Heart left ventricle (tissue), 16 donors: ENCODE results near the gene CLIP1. TPM values are rescaled to one million over a fixed set of nuclear protein-coding genes. Genes with fewer than 3 reads are reported as not detected.

ENCODE experiments used
- ATAC-seq, 4 donors: fragments of 200-7000 bp; cut with Tn5 transposase; one replicate each; pipeline ENCODE4 v1.9.1; 2020 to 2022; ENCODE audit warnings: moderate library complexity in 4 of 4, mild to moderate bottlenecking in 3 of 4, moderate number of reproducible peaks in 1 of 4
- DNase-seq, 5 donors: peaks; one replicate each; pipeline ENCODE4 v3.0.0-alpha.2; 2020
- H3K27ac ChIP-seq, 12 donors: fragments of 200-600 bp; sonication (generic) in 4 of 12; one replicate each; pipeline versions ENCODE4 v1.5.0 to v1.8.0; 2016 to 2022; ENCODE audit warnings: mild to moderate bottlenecking in 2 of 12
- H3K27me3 ChIP-seq, 9 donors: fragments of 200-600 bp; sonication (generic) in 2 of 9; one replicate each; pipeline versions ENCODE4 v1.5.1 to v1.8.0; 2016 to 2022; ENCODE audit warnings: mild to moderate bottlenecking in 3 of 9
- H3K36me3 ChIP-seq, 9 donors: fragments of 200-600 bp; sonication (generic) in 2 of 9; one replicate each; pipeline versions ENCODE4 v1.5.0 to v1.8.0; 2018 to 2022; ENCODE audit warnings: mild to moderate bottlenecking in 2 of 9
- H3K4me1 ChIP-seq, 12 donors: fragments of 200-600 bp; sonication (generic) in 4 of 12; one replicate each; pipeline versions ENCODE4 v1.5.0 to v1.8.0; 2016 to 2022; ENCODE audit warnings: mild to moderate bottlenecking in 3 of 12
- H3K4me3 ChIP-seq, 12 donors: fragments of 200-600 bp; sonication (generic) in 4 of 12; one replicate each; pipeline versions ENCODE4 v1.5.0 to v1.8.0; 2017 to 2022; ENCODE audit warnings: mild to moderate bottlenecking in 9 of 12, moderate library complexity in 4 of 12
- H3K9me3 ChIP-seq, 12 donors: fragments of 200-600 bp; sonication (generic) in 4 of 12; one replicate each; pipeline versions ENCODE4 v1.5.0 to v1.8.0; 2016 to 2022; ENCODE audit warnings: mild to moderate bottlenecking in 1 of 12
- POLR2A ChIP-seq, 2 donors: fragments of 450-650 bp; IDR thresholded peaks; one replicate each; pipeline ENCODE4 v1.6.1; 2017; ENCODE audit warnings: antibody characterized with exemption in 2 of 2, mild to moderate bottlenecking in 2 of 2, moderate library complexity in 2 of 2
- WGBS, 4 donors: extraction: QIAGEN DNeasy Blood & Tissue Kit in 2 of 4; methylation state at CpG; one replicate each; pipeline versions ENCODE4 v1.1.5 to v1.1.7; 2013 to 2018; 5-methylcytosine and 5-hydroxymethylcytosine counted together
- intact Hi-C, 10 donors: fragments of 100-400 bp; cut with DNase I; formaldehyde crosslinking; loops; one replicate each; pipeline versions ENCODE4 v1.11.1 to v1.14.2; 2022
- polyA plus RNA-seq, 2 donors: library from polyadenylated mRNA; stranded (reverse); fragments of 200-250 nt; gene quantifications; one replicate each; pipeline ENCODE4 v1.2.3, GENCODE V29; 2013
- total RNA-seq, 9 donors: library from RNA; depleted of rRNA in 2 of 9; stranded (reverse); fragments of >200 nt in 2 of 9; fragmentation: NEBNext Ultra II Directional in 3 of 9; extraction: Animal tissue kit (Norgen Biotek cat#: 25700) in 3 of 9; gene quantifications; one replicate each; pipeline versions ENCODE4 v1.1.0 to v1.2.4, GENCODE V29; 2016 to 2023
- TF ChIP-seq, protein P1 (sequence below), 12 donors: fragments of 200-600 bp; sonication (generic) in 4 of 12; IDR thresholded peaks; one replicate each; pipeline versions ENCODE4 v1.5.0 to v1.8.0; 2018 to 2022; ENCODE audit warnings: antibody characterized with exemption in 12 of 12, mild to moderate bottlenecking in 5 of 12
- donor health status: ischemic (EF 13 %, LVEDD 7.1; RV severe dilation, severe dysfunction).
- donor health status: healthy with polysubstance abuse.
- donor health status: DM: no; HTN: yes; CAD: no.
- donor health status: DM: no; HTN: no; CAD: no.
- donor health status: ischemic (EF 25% LVEDD 6.9; RV normal size, moderate dysfunction).
- donor health status: ischemic (EF 25% LVEDD 5.7; RV mildly dilated, moderate dysfunction).
- donor health status: healthy.
- donor health status: DM: yes; HTN: yes; CAD: no.
- donor health status: ischemic (EF 35%, LVEDD 5.7; RV mildly dilated, moderate dysfunction).
- donor health status: nonischemic (EF 11% LVEDD 7.7; RV severe dilation, severe dysfunction).
- donor health status: DM: yes; HTN: yes; CAD: no.
- donor health status: PGD.
- donor health status: ischemic (EF 29% LVEDD 5.4; RV normal size, mild dysfunction).
- donor health status: nonischemic (EF 23%, LVEDD 6.1; RV moderate dilation, normal function).

CLIP1 gene
- total and polyA plus RNA-seq, 11 donors, result 31.9 to 173 (median 104) TPM

DNA sequence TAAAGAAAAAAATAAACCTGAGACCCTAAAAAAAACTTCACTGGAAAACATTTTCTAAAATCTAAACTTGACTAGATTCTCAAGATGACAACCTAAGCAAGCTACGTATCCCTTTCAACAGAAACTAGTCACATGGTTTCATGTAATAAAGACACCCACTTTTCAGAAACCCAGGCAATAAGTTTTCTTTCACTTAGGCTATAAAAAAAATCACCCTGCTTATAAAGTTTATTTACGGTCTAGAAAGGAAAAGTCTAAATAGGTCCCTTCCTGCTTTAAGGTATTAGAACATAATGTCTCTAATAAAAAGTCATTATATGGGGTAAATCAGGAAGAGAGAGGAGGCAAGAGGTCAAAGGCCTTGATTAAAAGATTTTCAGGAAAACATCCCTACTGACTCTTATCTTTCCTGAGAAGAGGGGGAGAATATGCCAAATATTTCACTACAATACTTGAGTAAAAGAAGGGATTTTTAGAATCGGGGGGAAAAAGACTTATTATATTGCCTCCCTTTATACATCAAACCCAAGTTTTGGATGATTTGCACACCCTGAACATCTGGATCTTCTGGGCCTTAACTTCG is 9.5 kb downstream of the CLIP1 start:
- Histone ChIP-seq H3K4me3 (no peak overlapping the region), H3K27ac (peak overlapping the region in 3 of 12 donors; percentile 4 to 76 (median 46)), H3K36me3 (peaks cover 0 to 16% (median 0%) of the 10 kb centered on the region in 9 donors), H3K4me1 (peaks cover 0 to 30% (median 17%) of the 10 kb centered on the region in 12 donors), H3K9me3 (no peaks in the 10 kb centered on the region), H3K27me3 (no peaks in the 10 kb centered on the region)
- WGBS, 4 donors, result 46 to 62% (median 56%) methylated on average over 4 of the region's 4 CpGs
- ATAC-seq (no peak), DNase-seq (no peak)
- TF ChIP-seq POLR2A (IDR thresholded peaks at IDR 0.05), result no peak
- TF ChIP-seq, protein P1, sequence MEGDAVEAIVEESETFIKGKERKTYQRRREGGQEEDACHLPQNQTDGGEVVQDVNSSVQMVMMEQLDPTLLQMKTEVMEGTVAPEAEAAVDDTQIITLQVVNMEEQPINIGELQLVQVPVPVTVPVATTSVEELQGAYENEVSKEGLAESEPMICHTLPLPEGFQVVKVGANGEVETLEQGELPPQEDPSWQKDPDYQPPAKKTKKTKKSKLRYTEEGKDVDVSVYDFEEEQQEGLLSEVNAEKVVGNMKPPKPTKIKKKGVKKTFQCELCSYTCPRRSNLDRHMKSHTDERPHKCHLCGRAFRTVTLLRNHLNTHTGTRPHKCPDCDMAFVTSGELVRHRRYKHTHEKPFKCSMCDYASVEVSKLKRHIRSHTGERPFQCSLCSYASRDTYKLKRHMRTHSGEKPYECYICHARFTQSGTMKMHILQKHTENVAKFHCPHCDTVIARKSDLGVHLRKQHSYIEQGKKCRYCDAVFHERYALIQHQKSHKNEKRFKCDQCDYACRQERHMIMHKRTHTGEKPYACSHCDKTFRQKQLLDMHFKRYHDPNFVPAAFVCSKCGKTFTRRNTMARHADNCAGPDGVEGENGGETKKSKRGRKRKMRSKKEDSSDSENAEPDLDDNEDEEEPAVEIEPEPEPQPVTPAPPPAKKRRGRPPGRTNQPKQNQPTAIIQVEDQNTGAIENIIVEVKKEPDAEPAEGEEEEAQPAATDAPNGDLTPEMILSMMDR (IDR thresholded peaks at IDR 0.05), result no peak
- intact Hi-C loops, result no loop called here

GRCh38 chr12:122411537-122411936 is 10.9 kb downstream of the CLIP1 start:
- Histone ChIP-seq H3K27me3 (no peaks in the 10 kb centered on the region), H3K4me1 (peaks cover 0 to 36% (median 19%) of the 10 kb centered on the region in 12 donors), H3K9me3 (no peaks in the 10 kb centered on the region), H3K4me3 (no peak overlapping the region), H3K27ac (peak overlapping the region in 1 of 12 donors; percentile 76), H3K36me3 (peaks cover 0 to 11% (median 0%) of the 10 kb centered on the region in 9 donors)
- 81 to 87% (median 86%) methylated on average over 3 of the region's 3 CpGs for WGBS, 4 donors
- intact Hi-C loops, result no loop called here
- DNase-seq (no peak), ATAC-seq (no peak)
- TF ChIP-seq, protein P1 (IDR thresholded peaks at IDR 0.05), result no peak
- TF ChIP-seq POLR2A (IDR thresholded peaks at IDR 0.05), result no peak

- H3K4me1 ChIP-seq, result peaks cover 0 to 33% (median 7%) of the 10 kb centered on the region in 12 donors
- TF ChIP-seq, protein P1 (IDR thresholded peaks at IDR 0.05), result no peak
- TF ChIP-seq POLR2A (IDR thresholded peaks at IDR 0.05), result no peak
- peak overlapping the region in 4 of 12 donors; percentile 1 to 89 (median 18) for H3K27ac ChIP-seq
- peaks cover 0 to 5% (median 0%) of the 10 kb centered on the region in 9 donors for H3K36me3 ChIP-seq
- no peak for DNase-seq
- intact Hi-C loops, result no loop called here
- WGBS, 4 donors, result 84 to 92% (median 91%) methylated on average over 3 of the region's 3 CpGs
- H3K27me3 ChIP-seq, result no peaks in the 10 kb centered on the region
- no peak overlapping the region for H3K4me3 ChIP-seq
- ATAC-seq, result no peak
- H3K9me3 ChIP-seq, result no peaks in the 10 kb centered on the region
Observed at GRCh38 chr12:122407208-122407607, 15.3 kb downstream of the CLIP1 start.

- no peaks in the 10 kb centered on the region for H3K9me3 ChIP-seq
- DNase-seq, result no peak
- no peaks in the 10 kb centered on the region for H3K27me3 ChIP-seq
- peaks cover 0 to 5% (median 0%) of the 10 kb centered on the region in 9 donors for H3K36me3 ChIP-seq
- no peak for ATAC-seq
- WGBS, 4 donors, result 60 to 68% (median 62%) methylated on average over 3 of the region's 3 CpGs
- H3K4me3 ChIP-seq, result no peak overlapping the region
- H3K27ac ChIP-seq, result peak overlapping the region in 4 of 12 donors; percentile 1 to 89 (median 18)
- intact Hi-C loops, result no loop called here
- TF ChIP-seq POLR2A (IDR thresholded peaks at IDR 0.05), result no peak
- TF ChIP-seq, protein P1 (IDR thresholded peaks at IDR 0.05), result no peak
- peaks cover 0 to 36% (median 7%) of the 10 kb centered on the region in 12 donors for H3K4me1 ChIP-seq
Observed at GRCh38 chr12:122406701-122407164, 15.7 kb downstream of the CLIP1 start.
